Measurements from ENCODE around the gene ERN1. TPM values are rescaled to one million over a fixed set of nuclear protein-coding genes. Genes with fewer than 3 reads are reported as not detected.

Gene ERN1
- total and polyA plus RNA-seq, 2 of the 8 experiments (the other 6 are each of a cell fraction or from before 2014, with no cell fraction given): 1.8 to 3.9 TPM

DNA sequence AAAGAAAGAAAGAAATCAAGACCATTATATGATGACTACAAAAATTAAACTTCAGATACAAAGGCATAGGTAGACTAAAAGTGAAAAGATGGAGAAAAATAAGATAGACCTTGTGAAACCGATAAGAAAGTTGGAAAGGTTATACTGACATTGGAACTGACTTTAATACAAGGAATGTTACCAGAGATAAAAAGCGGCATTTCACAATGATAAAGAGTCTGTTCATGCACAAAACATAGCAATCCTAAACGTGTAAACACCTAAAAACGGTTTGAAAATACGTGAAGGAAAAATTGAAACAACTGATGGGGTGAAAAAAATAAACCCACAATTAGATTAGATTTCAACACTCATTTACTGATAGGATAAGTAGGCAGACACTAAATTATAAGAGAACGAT lies 9.6 kb upstream of the ERN1 start (continued):
- no peak for TF ChIP-seq CHD7 (IDR thresholded peaks at IDR 0.05; ENCODE audit: insufficient replicate concordance, low read length)
